WTC11 (cell line): Measurements from ENCODE around the gene SLC35F4. TPM values are rescaled to one million over a fixed set of nuclear protein-coding genes. Genes with fewer than 3 reads are reported as not detected.

Experiments
- ATAC-seq: fragments of 200-7000 bp; cut with Tn5 transposase; 2 replicates; pipeline ENCODE4 v1.10.0; 2021; ENCODE audit warnings: mild to moderate bottlenecking, moderate library complexity
- CTCF ChIA-PET: fragments of 300-600 bp; sonication (Branson Sonifier 250); formaldehyde crosslinking; loops from one replicate; lab custom pipeline; 2021; ENCODE audit warnings: antibody characterized with exemption; lab: Charles Lee
- POLR2A ChIA-PET: fragments of 350-600 bp; sonication (Branson Sonifier 250); formaldehyde crosslinking; loops from one replicate; lab custom pipeline; 2021; ENCODE audit warnings: antibody characterized with exemption; lab: Charles Lee
- DNase-seq: peaks from one replicate; pipeline ENCODE4 v3.0.0; 2021; ENCODE audit warnings: low spot score
- H3K27ac Mint-ChIP-seq: 2 replicates; pipeline ENCODE4 v1.8.0; 2021; ENCODE audit warnings: mixed read lengths
- H3K27me3 Mint-ChIP-seq: 2 replicates; pipeline ENCODE4 v1.8.0; 2021; ENCODE audit warnings: low read depth, mild to moderate bottlenecking, moderate library complexity, mixed read lengths
- H3K36me3 Mint-ChIP-seq: 2 replicates; pipeline ENCODE4 v1.8.0; 2021; ENCODE audit warnings: mixed read lengths
- H3K4me1 Mint-ChIP-seq: 2 replicates; pipeline ENCODE4 v1.8.0; 2022; ENCODE audit warnings: mixed read lengths
- H3K4me3 Mint-ChIP-seq: 2 replicates; pipeline ENCODE4 v1.8.0; 2021; ENCODE audit warnings: mild to moderate bottlenecking, moderate library complexity, mixed read lengths
- H3K9me3 Mint-ChIP-seq: 2 replicates; pipeline ENCODE4 v1.8.0; 2021; ENCODE audit warnings: mixed read lengths
- ELF4 ChIP-seq: sonication (generic); formaldehyde crosslinking; IDR thresholded peaks from 2 replicates; pipeline ENCODE4 v1.8.1; 2022; ENCODE audit warnings: low read depth, mild to moderate bottlenecking, moderate library complexity, missing genetic modification reagents
- FOXJ3 ChIP-seq: sonication (generic); formaldehyde crosslinking; IDR thresholded peaks from 2 replicates; pipeline ENCODE4 v1.9.0; 2021; ENCODE audit warnings: missing genetic modification reagents, mild to moderate bottlenecking, borderline replicate concordance
- KAT7 ChIP-seq: sonication (generic); formaldehyde crosslinking; IDR thresholded peaks from 2 replicates; pipeline ENCODE4 v1.8.1; 2023; ENCODE audit warnings: missing genetic modification reagents, mild to moderate bottlenecking, borderline replicate concordance
- NFYB ChIP-seq: sonication (generic); formaldehyde crosslinking; conservative IDR thresholded peaks from 2 replicates; pipeline ENCODE4 v1.8.0; 2022; ENCODE audit warnings: low read depth, missing genetic modification reagents
- RELA ChIP-seq: sonication (generic); formaldehyde crosslinking; IDR thresholded peaks from 2 replicates; pipeline ENCODE4 v1.8.1; 2022; ENCODE audit warnings: missing genetic modification reagents, mild to moderate bottlenecking, borderline replicate concordance
- ZNF138 ChIP-seq: sonication (generic); formaldehyde crosslinking; conservative IDR thresholded peaks from 2 replicates; pipeline ENCODE4 v1.8.1; 2022; ENCODE audit warnings: mild to moderate bottlenecking, moderate library complexity, missing genetic modification reagents
- ZNF263 ChIP-seq: sonication (generic); formaldehyde crosslinking; IDR thresholded peaks from 2 replicates; pipeline ENCODE4 v1.8.1; 2022; ENCODE audit warnings: low read depth, mild to moderate bottlenecking, moderate library complexity, missing genetic modification reagents
- total RNA-seq: library from RNA; stranded (reverse); gene quantifications from 3 replicates; pipeline ENCODE4 v1.2.3, GENCODE V29; 2021
- TF ChIP-seq, protein P1 (sequence below): sonication (generic); formaldehyde crosslinking; conservative IDR thresholded peaks from 2 replicates; pipeline ENCODE4 v1.8.1; 2023; ENCODE audit warnings: mild to moderate bottlenecking, low read depth, missing genetic modification reagents, moderate library complexity
- TF ChIP-seq, protein P2 (sequence below): fragments of 250-450 bp; sonication (Bioruptor Pico); IDR thresholded peaks from 2 replicates; pipeline ENCODE4 v2.1.2; 2022; ENCODE audit warnings: mild to moderate bottlenecking, moderate library complexity
- TF ChIP-seq, protein P3 (sequence below): sonication (generic); formaldehyde crosslinking; IDR thresholded peaks from 2 replicates; pipeline ENCODE4 v1.8.0; 2023; ENCODE audit warnings: missing genetic modification reagents, mild to moderate bottlenecking, borderline replicate concordance
- TF ChIP-seq, protein P4 (sequence below): sonication (generic); formaldehyde crosslinking; IDR thresholded peaks from 2 replicates; pipeline ENCODE4 v1.8.0; 2022; ENCODE audit warnings: mild to moderate bottlenecking, missing genetic modification reagents
- TF ChIP-seq, protein P5 (sequence below): sonication (generic); formaldehyde crosslinking; IDR thresholded peaks from 2 replicates; pipeline ENCODE4 v1.8.0; 2022; ENCODE audit warnings: missing genetic modification reagents
- TF ChIP-seq, protein P6 (sequence below): sonication (generic); formaldehyde crosslinking; IDR thresholded peaks from 2 replicates; pipeline ENCODE4 v1.8.0; 2022; ENCODE audit warnings: mild to moderate bottlenecking, missing genetic modification reagents
- TF ChIP-seq, protein P7 (sequence below): sonication (generic); formaldehyde crosslinking; IDR thresholded peaks from 2 replicates; pipeline ENCODE4 v1.8.1; 2022; ENCODE audit warnings: mild to moderate bottlenecking, missing genetic modification reagents, moderate library complexity, borderline replicate concordance
- TF ChIP-seq, protein P8 (sequence below): sonication (generic); formaldehyde crosslinking; conservative IDR thresholded peaks from 2 replicates; pipeline ENCODE4 v1.8.1; 2022; ENCODE audit warnings: mild to moderate bottlenecking, missing genetic modification reagents
- TF ChIP-seq, protein P9 (sequence below): fragments of 250-450 bp; sonication (Bioruptor Pico); IDR thresholded peaks from 2 replicates; pipeline ENCODE4 v1.9.0; 2021; ENCODE audit warnings: moderate library complexity, mild to moderate bottlenecking, inconsistent platforms, borderline replicate concordance

The SLC35F4 gene
- total RNA-seq, 1 experiment from 2014 or later: not detected

DNA sequence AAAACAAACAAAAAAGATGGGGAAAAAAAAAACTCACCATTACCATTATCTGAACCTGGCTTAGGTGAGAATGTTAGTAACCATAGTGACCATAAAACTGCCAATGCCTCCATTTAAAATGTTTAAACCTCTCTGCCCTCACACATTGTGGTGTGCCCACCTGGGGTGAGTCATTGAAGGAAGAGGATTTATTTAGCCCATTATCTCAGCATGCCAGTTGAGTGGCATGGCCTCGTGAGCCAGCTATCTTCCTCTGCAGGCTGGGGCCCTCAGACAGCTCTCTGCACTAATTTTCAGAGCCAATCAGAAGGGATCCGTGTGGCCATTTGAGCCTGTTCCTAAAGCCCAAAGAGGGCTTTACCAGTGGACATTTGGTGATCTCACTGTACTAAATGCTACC is 290.4 kb downstream of the SLC35F4 start:
- CTCF ChIA-PET: interaction anchor here (0.8 to 0.9 kb wide), 2 partner anchors 17 to 48 kb away, joined by 3 read pairs; no protein-coding TSS in a partner anchor
- ATAC-seq (no peak), DNase-seq (no peak)
- H3K27me3 Mint-ChIP-seq: no peaks in the 10 kb centered on the region
- TF ChIP-seq, protein P1, sequence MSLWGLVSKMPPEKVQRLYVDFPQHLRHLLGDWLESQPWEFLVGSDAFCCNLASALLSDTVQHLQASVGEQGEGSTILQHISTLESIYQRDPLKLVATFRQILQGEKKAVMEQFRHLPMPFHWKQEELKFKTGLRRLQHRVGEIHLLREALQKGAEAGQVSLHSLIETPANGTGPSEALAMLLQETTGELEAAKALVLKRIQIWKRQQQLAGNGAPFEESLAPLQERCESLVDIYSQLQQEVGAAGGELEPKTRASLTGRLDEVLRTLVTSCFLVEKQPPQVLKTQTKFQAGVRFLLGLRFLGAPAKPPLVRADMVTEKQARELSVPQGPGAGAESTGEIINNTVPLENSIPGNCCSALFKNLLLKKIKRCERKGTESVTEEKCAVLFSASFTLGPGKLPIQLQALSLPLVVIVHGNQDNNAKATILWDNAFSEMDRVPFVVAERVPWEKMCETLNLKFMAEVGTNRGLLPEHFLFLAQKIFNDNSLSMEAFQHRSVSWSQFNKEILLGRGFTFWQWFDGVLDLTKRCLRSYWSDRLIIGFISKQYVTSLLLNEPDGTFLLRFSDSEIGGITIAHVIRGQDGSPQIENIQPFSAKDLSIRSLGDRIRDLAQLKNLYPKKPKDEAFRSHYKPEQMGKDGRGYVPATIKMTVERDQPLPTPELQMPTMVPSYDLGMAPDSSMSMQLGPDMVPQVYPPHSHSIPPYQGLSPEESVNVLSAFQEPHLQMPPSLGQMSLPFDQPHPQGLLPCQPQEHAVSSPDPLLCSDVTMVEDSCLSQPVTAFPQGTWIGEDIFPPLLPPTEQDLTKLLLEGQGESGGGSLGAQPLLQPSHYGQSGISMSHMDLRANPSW: no peak
- no peak for TF ChIP-seq ELF4 (CRISPR knock-in tag)
- TF ChIP-seq, protein P2, sequence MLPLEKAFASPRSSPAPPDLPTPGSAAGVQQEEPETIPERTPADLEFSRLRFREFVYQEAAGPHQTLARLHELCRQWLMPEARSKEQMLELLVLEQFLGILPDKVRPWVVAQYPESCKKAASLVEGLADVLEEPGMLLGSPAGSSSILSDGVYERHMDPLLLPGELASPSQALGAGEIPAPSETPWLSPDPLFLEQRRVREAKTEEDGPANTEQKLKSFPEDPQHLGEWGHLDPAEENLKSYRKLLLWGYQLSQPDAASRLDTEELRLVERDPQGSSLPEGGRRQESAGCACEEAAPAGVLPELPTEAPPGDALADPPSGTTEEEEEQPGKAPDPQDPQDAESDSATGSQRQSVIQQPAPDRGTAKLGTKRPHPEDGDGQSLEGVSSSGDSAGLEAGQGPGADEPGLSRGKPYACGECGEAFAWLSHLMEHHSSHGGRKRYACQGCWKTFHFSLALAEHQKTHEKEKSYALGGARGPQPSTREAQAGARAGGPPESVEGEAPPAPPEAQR: no peak
- TF ChIP-seq, protein P3, sequence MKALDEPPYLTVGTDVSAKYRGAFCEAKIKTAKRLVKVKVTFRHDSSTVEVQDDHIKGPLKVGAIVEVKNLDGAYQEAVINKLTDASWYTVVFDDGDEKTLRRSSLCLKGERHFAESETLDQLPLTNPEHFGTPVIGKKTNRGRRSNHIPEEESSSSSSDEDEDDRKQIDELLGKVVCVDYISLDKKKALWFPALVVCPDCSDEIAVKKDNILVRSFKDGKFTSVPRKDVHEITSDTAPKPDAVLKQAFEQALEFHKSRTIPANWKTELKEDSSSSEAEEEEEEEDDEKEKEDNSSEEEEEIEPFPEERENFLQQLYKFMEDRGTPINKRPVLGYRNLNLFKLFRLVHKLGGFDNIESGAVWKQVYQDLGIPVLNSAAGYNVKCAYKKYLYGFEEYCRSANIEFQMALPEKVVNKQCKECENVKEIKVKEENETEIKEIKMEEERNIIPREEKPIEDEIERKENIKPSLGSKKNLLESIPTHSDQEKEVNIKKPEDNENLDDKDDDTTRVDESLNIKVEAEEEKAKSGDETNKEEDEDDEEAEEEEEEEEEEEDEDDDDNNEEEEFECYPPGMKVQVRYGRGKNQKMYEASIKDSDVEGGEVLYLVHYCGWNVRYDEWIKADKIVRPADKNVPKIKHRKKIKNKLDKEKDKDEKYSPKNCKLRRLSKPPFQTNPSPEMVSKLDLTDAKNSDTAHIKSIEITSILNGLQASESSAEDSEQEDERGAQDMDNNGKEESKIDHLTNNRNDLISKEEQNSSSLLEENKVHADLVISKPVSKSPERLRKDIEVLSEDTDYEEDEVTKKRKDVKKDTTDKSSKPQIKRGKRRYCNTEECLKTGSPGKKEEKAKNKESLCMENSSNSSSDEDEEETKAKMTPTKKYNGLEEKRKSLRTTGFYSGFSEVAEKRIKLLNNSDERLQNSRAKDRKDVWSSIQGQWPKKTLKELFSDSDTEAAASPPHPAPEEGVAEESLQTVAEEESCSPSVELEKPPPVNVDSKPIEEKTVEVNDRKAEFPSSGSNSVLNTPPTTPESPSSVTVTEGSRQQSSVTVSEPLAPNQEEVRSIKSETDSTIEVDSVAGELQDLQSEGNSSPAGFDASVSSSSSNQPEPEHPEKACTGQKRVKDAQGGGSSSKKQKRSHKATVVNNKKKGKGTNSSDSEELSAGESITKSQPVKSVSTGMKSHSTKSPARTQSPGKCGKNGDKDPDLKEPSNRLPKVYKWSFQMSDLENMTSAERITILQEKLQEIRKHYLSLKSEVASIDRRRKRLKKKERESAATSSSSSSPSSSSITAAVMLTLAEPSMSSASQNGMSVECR (CRISPR knock-in tag): no peak
- TF ChIP-seq, protein P4, sequence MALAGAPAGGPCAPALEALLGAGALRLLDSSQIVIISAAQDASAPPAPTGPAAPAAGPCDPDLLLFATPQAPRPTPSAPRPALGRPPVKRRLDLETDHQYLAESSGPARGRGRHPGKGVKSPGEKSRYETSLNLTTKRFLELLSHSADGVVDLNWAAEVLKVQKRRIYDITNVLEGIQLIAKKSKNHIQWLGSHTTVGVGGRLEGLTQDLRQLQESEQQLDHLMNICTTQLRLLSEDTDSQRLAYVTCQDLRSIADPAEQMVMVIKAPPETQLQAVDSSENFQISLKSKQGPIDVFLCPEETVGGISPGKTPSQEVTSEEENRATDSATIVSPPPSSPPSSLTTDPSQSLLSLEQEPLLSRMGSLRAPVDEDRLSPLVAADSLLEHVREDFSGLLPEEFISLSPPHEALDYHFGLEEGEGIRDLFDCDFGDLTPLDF (CRISPR knock-in tag): no peak
- no peak for TF ChIP-seq ZNF138 (CRISPR knock-in tag)
- TF ChIP-seq, protein P5, sequence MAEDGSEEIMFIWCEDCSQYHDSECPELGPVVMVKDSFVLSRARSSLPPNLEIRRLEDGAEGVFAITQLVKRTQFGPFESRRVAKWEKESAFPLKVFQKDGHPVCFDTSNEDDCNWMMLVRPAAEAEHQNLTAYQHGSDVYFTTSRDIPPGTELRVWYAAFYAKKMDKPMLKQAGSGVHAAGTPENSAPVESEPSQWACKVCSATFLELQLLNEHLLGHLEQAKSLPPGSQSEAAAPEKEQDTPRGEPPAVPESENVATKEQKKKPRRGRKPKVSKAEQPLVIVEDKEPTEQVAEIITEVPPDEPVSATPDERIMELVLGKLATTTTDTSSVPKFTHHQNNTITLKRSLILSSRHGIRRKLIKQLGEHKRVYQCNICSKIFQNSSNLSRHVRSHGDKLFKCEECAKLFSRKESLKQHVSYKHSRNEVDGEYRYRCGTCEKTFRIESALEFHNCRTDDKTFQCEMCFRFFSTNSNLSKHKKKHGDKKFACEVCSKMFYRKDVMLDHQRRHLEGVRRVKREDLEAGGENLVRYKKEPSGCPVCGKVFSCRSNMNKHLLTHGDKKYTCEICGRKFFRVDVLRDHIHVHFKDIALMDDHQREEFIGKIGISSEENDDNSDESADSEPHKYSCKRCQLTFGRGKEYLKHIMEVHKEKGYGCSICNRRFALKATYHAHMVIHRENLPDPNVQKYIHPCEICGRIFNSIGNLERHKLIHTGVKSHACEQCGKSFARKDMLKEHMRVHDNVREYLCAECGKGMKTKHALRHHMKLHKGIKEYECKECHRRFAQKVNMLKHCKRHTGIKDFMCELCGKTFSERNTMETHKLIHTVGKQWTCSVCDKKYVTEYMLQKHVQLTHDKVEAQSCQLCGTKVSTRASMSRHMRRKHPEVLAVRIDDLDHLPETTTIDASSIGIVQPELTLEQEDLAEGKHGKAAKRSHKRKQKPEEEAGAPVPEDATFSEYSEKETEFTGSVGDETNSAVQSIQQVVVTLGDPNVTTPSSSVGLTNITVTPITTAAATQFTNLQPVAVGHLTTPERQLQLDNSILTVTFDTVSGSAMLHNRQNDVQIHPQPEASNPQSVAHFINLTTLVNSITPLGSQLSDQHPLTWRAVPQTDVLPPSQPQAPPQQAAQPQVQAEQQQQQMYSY (CRISPR knock-in tag): no peak
- no peak for TF ChIP-seq NFYB (CRISPR knock-in tag)
- TF ChIP-seq, protein P6, sequence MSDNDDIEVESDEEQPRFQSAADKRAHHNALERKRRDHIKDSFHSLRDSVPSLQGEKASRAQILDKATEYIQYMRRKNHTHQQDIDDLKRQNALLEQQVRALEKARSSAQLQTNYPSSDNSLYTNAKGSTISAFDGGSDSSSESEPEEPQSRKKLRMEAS (CRISPR knock-in tag): no peak
- H3K4me3 Mint-ChIP-seq: no peak overlapping the region
- POLR2A ChIA-PET: no interaction called here
- H3K36me3 Mint-ChIP-seq: no peaks in the 10 kb centered on the region
- H3K4me1 Mint-ChIP-seq: peaks cover 11% of the 10 kb centered on the region
- H3K27ac Mint-ChIP-seq: no peak overlapping the region
- H3K9me3 Mint-ChIP-seq: no peaks in the 10 kb centered on the region

DNA sequence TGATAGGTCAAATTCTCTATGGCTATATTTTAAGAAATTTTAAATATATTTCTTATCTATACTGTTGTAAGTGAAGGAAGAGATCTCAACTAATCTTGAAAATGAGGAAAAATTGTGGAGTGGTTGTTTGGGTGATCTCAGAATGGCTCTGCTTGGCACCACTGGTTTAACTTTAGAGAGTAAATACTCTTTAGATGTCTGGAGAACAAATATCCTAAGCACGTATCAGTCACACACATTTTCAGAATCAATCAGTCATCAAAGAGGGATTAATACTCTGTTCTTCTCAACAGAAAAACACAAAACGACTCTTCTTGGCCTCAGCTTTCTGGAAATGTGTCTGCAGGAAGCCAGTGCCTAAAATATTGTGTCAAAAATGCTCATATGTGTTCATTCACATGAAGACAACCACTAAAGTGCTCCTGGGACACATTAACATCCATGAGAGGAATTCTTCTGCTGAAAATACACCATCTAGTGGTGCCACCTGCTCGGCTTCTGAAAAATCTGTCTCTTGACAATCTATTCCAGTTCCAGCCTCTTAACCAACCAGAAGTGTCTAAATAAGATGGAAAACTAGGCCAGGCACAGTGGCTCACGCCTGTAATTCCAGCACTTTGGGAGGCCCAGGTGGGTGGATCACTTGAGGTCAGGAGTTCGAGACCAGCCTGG is 291.1 kb downstream of the SLC35F4 start:
- CTCF ChIA-PET: no interaction called here
- ATAC-seq: peak; percentile 41; the same call in 1 of the 2 replicates
- TF ChIP-seq KAT7 (CRISPR knock-in tag): no peak
- TF ChIP-seq, protein P7, sequence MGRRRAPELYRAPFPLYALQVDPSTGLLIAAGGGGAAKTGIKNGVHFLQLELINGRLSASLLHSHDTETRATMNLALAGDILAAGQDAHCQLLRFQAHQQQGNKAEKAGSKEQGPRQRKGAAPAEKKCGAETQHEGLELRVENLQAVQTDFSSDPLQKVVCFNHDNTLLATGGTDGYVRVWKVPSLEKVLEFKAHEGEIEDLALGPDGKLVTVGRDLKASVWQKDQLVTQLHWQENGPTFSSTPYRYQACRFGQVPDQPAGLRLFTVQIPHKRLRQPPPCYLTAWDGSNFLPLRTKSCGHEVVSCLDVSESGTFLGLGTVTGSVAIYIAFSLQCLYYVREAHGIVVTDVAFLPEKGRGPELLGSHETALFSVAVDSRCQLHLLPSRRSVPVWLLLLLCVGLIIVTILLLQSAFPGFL (CRISPR knock-in tag): no peak
- no peak for TF ChIP-seq FOXJ3 (CRISPR knock-in tag)
- TF ChIP-seq, protein P8, sequence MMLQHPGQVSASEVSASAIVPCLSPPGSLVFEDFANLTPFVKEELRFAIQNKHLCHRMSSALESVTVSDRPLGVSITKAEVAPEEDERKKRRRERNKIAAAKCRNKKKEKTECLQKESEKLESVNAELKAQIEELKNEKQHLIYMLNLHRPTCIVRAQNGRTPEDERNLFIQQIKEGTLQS: no peak
- no peak for TF ChIP-seq ZNF263
- TF ChIP-seq, protein P9, sequence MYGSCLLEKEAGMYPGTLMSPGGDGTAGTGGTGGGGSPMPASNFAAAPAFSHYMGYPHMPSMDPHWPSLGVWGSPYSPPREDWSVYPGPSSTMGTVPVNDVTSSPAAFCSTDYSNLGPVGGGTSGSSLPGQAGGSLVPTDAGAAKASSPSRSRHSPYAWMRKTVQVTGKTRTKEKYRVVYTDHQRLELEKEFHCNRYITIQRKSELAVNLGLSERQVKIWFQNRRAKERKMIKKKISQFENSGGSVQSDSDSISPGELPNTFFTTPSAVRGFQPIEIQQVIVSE (CRISPR knock-in tag): no peak
- TF ChIP-seq RELA: no peak

More for the DNA sequence above, 291.1 kb downstream of the SLC35F4 start:
- H3K27ac Mint-ChIP-seq: no peak overlapping the region
- POLR2A ChIA-PET: no interaction called here
- no peak overlapping the region for H3K4me3 Mint-ChIP-seq
- no peaks in the 10 kb centered on the region for H3K27me3 Mint-ChIP-seq
- DNase-seq: no peak
- peaks cover 11% of the 10 kb centered on the region for H3K4me1 Mint-ChIP-seq
- H3K9me3 Mint-ChIP-seq: no peaks in the 10 kb centered on the region
- no peaks in the 10 kb centered on the region for H3K36me3 Mint-ChIP-seq
